ENCODE data around the gene FANCD2. TPM values are rescaled to one million over a fixed set of nuclear protein-coding genes. Genes with fewer than 3 reads are reported as not detected.

Gene FANCD2
- 9.6 and 43.9 TPM in 2 replicates for total RNA-seq

DNA sequence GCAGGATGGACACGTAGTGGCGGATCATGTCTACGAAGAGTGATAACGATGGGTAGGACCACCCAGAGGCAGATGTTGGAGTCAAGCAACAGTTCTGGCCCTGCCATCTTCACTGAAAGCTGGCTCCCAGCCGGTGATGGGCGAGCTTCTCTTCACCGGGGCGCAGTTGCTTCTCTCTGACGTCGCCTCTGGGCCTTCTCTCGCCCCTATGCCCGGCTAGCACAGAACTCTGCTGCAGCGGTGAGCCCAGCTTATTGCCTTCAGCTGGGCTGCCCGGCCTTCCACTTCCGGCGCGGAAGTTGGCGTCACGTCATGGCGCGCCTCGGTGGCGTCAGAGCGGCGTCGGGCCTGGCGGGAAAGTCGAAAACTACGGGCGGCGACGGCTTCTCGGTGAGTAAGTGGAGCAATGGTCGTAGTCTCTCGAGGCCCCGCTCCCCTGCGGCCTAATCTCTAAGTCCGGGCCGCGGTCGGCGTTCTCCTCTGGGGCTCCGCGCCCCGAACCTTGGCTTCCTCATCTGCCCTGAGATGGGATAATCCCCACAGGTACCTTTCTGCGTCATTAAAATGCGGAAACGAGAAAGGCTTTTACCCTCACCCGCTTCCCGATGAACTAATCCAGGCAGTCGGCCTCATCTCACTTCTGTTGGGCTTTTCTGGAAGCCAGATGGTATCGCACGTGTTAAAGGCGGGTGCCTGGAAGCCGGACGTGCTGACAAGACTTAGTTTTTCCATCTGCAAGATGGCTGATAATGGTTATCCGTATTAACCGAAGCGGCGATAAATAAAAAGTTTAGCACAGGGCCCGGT lies at the start of gene FANCD2:
Gene FANCD2 (plus strand): TSS at position 354 of the 807 bp plus-strand sequence. CDS start 2,221 bp downstream, outside the sequence.

DNA sequence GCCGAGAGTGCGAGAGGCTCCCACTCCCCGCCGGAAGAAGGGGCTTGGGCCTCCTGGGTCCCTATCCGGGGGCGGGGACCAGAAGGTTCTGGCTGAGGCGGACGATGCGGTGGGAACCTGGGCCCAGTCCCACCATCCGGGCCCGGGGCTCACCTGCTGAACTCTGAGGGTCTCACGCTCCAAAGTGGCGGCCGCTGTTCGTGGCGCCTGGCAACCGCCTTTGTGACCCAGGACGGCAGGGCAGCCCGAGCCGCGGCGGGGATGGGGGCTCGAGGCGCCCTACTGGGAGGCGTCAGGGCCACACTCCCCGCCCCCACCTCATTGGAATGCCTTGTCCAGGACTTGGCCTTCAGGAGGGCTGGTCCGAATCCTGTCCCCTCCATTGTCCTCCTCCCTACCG lies 81.9 kb downstream of the FANCD2 start, which contains the start of gene FANCD2OS:
Gene FANCD2OS (minus strand): TSS at position 165 of the 400 bp plus-strand sequence. CDS start 3,481 bp downstream, outside the sequence.

DNA sequence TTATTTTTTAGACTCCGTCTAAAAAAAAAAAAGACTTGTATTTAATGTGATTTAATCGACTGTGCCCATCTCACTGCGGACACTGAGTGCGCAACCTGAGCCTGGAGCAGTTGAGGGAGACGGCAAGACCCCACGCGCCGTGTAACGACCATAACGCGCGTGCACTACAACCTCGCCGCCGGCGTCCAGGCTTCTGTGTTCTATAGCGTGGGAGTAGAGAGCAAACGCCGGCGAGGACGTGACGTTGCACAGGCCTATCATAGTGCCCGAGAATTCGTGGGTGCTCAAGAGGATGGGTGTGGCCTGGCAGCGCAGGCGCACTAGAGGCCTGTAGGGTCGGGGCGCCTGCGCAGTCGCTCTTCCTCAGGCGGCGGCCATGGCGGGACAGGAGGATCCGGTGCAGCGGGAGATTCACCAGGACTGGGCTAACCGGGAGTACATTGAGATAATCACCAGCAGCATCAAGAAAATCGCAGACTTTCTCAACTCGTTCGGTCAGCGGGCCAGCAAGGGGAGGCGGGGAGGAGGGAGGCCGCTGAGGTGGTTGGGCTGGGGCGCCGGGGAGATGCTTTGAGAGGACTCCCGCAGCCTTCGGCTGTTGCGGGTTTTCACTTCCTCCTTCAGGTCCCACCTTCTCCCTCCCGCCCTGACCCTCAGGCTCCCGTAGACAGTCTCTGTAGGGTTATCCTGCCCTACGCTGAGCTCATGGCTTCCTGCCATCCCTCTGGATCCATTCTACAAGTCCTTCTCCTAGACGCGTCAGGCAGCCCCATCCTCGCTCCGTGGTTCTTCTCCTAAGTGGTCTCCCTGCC lies 89.3 kb downstream of the FANCD2 start, which contains the start of gene BRK1:
Gene BRK1 (plus strand): TSS at position 350 of the 812 bp plus-strand sequence. CDS start 27 bp downstream, at position 377.

Other genes starting within 250 kb of the FANCD2 start
- gene TADA3, start 234.0 kb upstream of the FANCD2 start, total RNA-seq, result 71.8 and 81.4 TPM in 2 replicates
- gene ARPC4, start 233.4 kb upstream of the FANCD2 start, total RNA-seq, result 196 and 267 TPM in 2 replicates
- gene TTLL3, start 216.2 kb upstream of the FANCD2 start, total RNA-seq, result 15.2 and 28.2 TPM in 2 replicates
- 32.5 and 36.2 TPM in 2 replicates for gene RPUSD3, start 182.4 kb upstream of the FANCD2 start, total RNA-seq
- gene CIDEC, start 146.2 kb upstream of the FANCD2 start, total RNA-seq, result 0.12 TPM in 1 of 2 replicates, not detected in the other
- gene JAGN1, start 135.8 kb upstream of the FANCD2 start, total RNA-seq, result 31.5 and 40.1 TPM in 2 replicates
- gene IL17RE, start 123.6 kb upstream of the FANCD2 start, total RNA-seq, result 0.62 and 2.0 TPM in 2 replicates
- gene IL17RC, start 109.3 kb upstream of the FANCD2 start, total RNA-seq, result 43.3 and 43.7 TPM in 2 replicates
- gene CRELD1, start 92.6 kb upstream of the FANCD2 start, total RNA-seq, result 20.6 and 69.7 TPM in 2 replicates
- gene PRRT3, start 74.0 kb upstream of the FANCD2 start, total RNA-seq, result 1.3 and 2.1 TPM in 2 replicates
- 46.3 and 46.7 TPM in 2 replicates for gene EMC3, start 39.6 kb upstream of the FANCD2 start, total RNA-seq
- not detected in 2 replicates for gene FANCD2OS, start 81.8 kb downstream of the FANCD2 start, total RNA-seq
- gene BRK1, start 89.2 kb downstream of the FANCD2 start, total RNA-seq, result 83.0 and 109 TPM in 2 replicates
- gene VHL, start 115.3 kb downstream of the FANCD2 start, total RNA-seq, result 34.2 and 41.0 TPM in 2 replicates
- 4.9 and 6.2 TPM in 2 replicates for gene IRAK2, start 138.5 kb downstream of the FANCD2 start, total RNA-seq
- 12.9 and 15.7 TPM in 2 replicates for gene TATDN2, start 222.0 kb downstream of the FANCD2 start, total RNA-seq